ENCODE data around the gene EIF4G2.

GRCh38 chr11:10838083-10838482 is 29.4 kb upstream of the EIF4G2 start:
- TF ChIP-seq POLR2A (IDR thresholded peaks at IDR 0.05) (no peak), CTCF (IDR thresholded peaks at IDR 0.05) (no peak)

Data from tibial nerve (tissue), 3 donors.